Measurements from ENCODE around the gene MSANTD2.

The MSANTD2 gene

GRCh38 chr11:124757320-124757719 lies 42.9 kb downstream of the MSANTD2 start:
- H3K27me3 ChIP-seq: peaks cover 0 to 35% (median 0%) of the 10 kb centered on the region in 11 experiments; a peak in 9 of 22 replicates

GRCh38 chr11:124756753-124757227 lies 43.4 kb downstream of the MSANTD2 start:
- Histone ChIP-seq H3K27ac (no peak overlapping the region), H3K4me3 (no peak overlapping the region), H3K36me3 (peaks cover 0 to 23% (median 0%) of the 10 kb centered on the region in 11 experiments; a peak in 4 of 22 replicates), H3K9me3 (replicated peaks in 1 of 11) (peaks cover 0 to 9% (median 0%) of the 10 kb centered on the region in 11 experiments; a peak in 1 of 22 replicates), H3K27me3 (peaks cover 0 to 31% (median 0%) of the 10 kb centered on the region in 11 experiments; a peak in 9 of 22 replicates), H3K4me1 (peaks cover 58 to 75% (median 62%) of the 10 kb centered on the region in 10 experiments), H4K20me1 (peaks cover 0 to 21% (median 5%) of the 10 kb centered on the region in 11 experiments; a peak in 10 of 22 replicates), H3K9ac (no peak overlapping the region), H3K4me2 (0 out of 22 replicates have a peak overlapping the region, but pooled peaks of 1 of the 11 experiments have one; percentile 100)
- no peak for TF ChIP-seq Cebpa-rat (IDR thresholded peaks at IDR 0.05)

More at GRCh38 chr11:124757320-124757719, 42.9 kb downstream of the MSANTD2 start:
- Histone ChIP-seq H3K4me3 (no peak overlapping the region), H4K20me1 (peaks cover 0 to 27% (median 9%) of the 10 kb centered on the region in 11 experiments; a peak in 11 of 22 replicates), H3K27ac (no peak overlapping the region), H3K9me3 (replicated peaks in 1 of 11) (peaks cover 0 to 9% (median 0%) of the 10 kb centered on the region in 11 experiments; a peak in 1 of 22 replicates), H3K9ac (no peak overlapping the region), H3K4me1 (peaks cover 57 to 74% (median 64%) of the 10 kb centered on the region in 10 experiments), H3K36me3 (peaks cover 0 to 23% (median 0%) of the 10 kb centered on the region in 11 experiments; a peak in 4 of 22 replicates), H3K4me2 (peak overlapping the region in 7 of 11 experiments; percentile 98 to 100 (median 100); a peak in 10 of 22 replicates)
- no peak for TF ChIP-seq Cebpa-rat (IDR thresholded peaks at IDR 0.05)

- Histone ChIP-seq H3K36me3 (peaks cover 0 to 23% (median 0%) of the 10 kb centered on the region in 11 experiments; a peak in 4 of 22 replicates), H3K4me3 (no peak overlapping the region), H3K4me1 (peaks cover 52 to 70% (median 57%) of the 10 kb centered on the region in 10 experiments), H3K27me3 (peaks cover 0 to 25% (median 0%) of the 10 kb centered on the region in 11 experiments; a peak in 8 of 22 replicates), H3K9me3 (replicated peaks in 1 of 11) (peaks cover 0 to 9% (median 0%) of the 10 kb centered on the region in 11 experiments; a peak in 1 of 22 replicates), H3K4me2 (no peak overlapping the region), H3K9ac (no peak overlapping the region), H4K20me1 (peaks cover 0 to 15% (median under 1%) of the 10 kb centered on the region in 11 experiments; a peak in 4 of 22 replicates), H3K27ac (no peak overlapping the region)
- no peak for TF ChIP-seq Cebpa-rat (IDR thresholded peaks at IDR 0.05)
These were observed 44.0 kb downstream of the MSANTD2 start for GRCh38 chr11:124756033-124756752.

- Histone ChIP-seq H3K4me2 (no peak overlapping the region), H3K4me1 (peaks cover 39 to 67% (median 51%) of the 10 kb centered on the region in 10 experiments), H3K9ac (no peak overlapping the region), H3K27me3 (peaks cover 0 to 11% (median 0%) of the 10 kb centered on the region in 11 experiments; a peak in 7 of 22 replicates), H3K4me3 (no peak overlapping the region), H4K20me1 (peaks cover 0 to 14% (median 0%) of the 10 kb centered on the region in 11 experiments; a peak in 3 of 22 replicates), H3K27ac (no peak overlapping the region), H3K9me3 (replicated peaks in 1 of 11) (peaks cover 0 to 7% (median 0%) of the 10 kb centered on the region in 11 experiments; a peak in 1 of 22 replicates), H3K36me3 (peaks cover 0 to 23% (median 0%) of the 10 kb centered on the region in 11 experiments; a peak in 4 of 22 replicates)
- TF ChIP-seq Cebpa-rat (IDR thresholded peaks at IDR 0.05): no peak
These were observed 45.5 kb downstream of the MSANTD2 start for GRCh38 chr11:124754710-124755109.

GRCh38 chr11:124754309-124754708 lies 45.9 kb downstream of the MSANTD2 start:
- H3K27me3 ChIP-seq: peaks cover 0 to 7% (median 0%) of the 10 kb centered on the region in 11 experiments; a peak in 7 of 22 replicates
- TF ChIP-seq Cebpa-rat (IDR thresholded peaks at IDR 0.05): no peak
- H3K4me3 ChIP-seq: no peak overlapping the region
- H4K20me1 ChIP-seq: peaks cover 0 to 14% (median 0%) of the 10 kb centered on the region in 11 experiments; a peak in 3 of 22 replicates
- no peak overlapping the region for H3K27ac ChIP-seq
- H3K4me2 ChIP-seq: peak overlapping the region in 1 of 11 experiments; percentile 69; a peak in 1 of 22 replicates
- H3K9ac ChIP-seq: no peak overlapping the region
- H3K4me1 ChIP-seq: peaks cover 35 to 67% (median 49%) of the 10 kb centered on the region in 10 experiments
- peaks cover 0 to 23% (median 0%) of the 10 kb centered on the region in 11 experiments; a peak in 4 of 22 replicates for H3K36me3 ChIP-seq
- H3K9me3 ChIP-seq (replicated peaks in 1 of 11): peaks cover 0 to 3% (median 0%) of the 10 kb centered on the region in 11 experiments; a peak in 1 of 22 replicates

GRCh38 chr11:124753624-124754023 lies 46.6 kb downstream of the MSANTD2 start:
- Histone ChIP-seq H3K4me1 (peaks cover 28 to 67% (median 47%) of the 10 kb centered on the region in 10 experiments), H3K4me3 (no peak overlapping the region), H3K9ac (no peak overlapping the region), H4K20me1 (peaks cover 0 to 14% (median 0%) of the 10 kb centered on the region in 11 experiments; a peak in 2 of 22 replicates), H3K27me3 (no peaks in the 10 kb centered on the region; a peak in 1 of 22 replicates), H3K9me3 (replicated peaks in 1 of 11) (no peaks in the 10 kb centered on the region), H3K27ac (no peak overlapping the region), H3K4me2 (peak overlapping the region in 9 of 11 experiments; percentile 27 to 87 (median 67); a peak in 15 of 22 replicates), H3K36me3 (peaks cover 0 to 23% (median 0%) of the 10 kb centered on the region in 11 experiments; a peak in 4 of 22 replicates)
- TF ChIP-seq Cebpa-rat (IDR thresholded peaks at IDR 0.05): no peak

- H4K20me1 ChIP-seq: peaks cover 0 to 13% (median 0%) of the 10 kb centered on the region in 11 experiments; a peak in 3 of 22 replicates
- H3K27ac ChIP-seq: no peak overlapping the region; a peak in 1 of 22 replicates
- H3K4me2 ChIP-seq: peak overlapping the region in 10 of 11 experiments; percentile 27 to 87 (median 60); a peak in 18 of 22 replicates
- no peak overlapping the region for H3K4me3 ChIP-seq
- peaks cover 24 to 67% (median 47%) of the 10 kb centered on the region in 10 experiments for H3K4me1 ChIP-seq
- TF ChIP-seq Cebpa-rat (IDR thresholded peaks at IDR 0.05): no peak
- no peaks in the 10 kb centered on the region for H3K27me3 ChIP-seq
- H3K9me3 ChIP-seq (replicated peaks in 1 of 11): no peaks in the 10 kb centered on the region
- no peak overlapping the region for H3K9ac ChIP-seq
- peaks cover 0 to 23% (median 0%) of the 10 kb centered on the region in 11 experiments; a peak in 4 of 22 replicates for H3K36me3 ChIP-seq
These were observed 47.0 kb downstream of the MSANTD2 start for GRCh38 chr11:124753205-124753604.

GRCh38 chr11:124752471-124753102 lies 47.6 kb downstream of the MSANTD2 start:
- H3K4me1 ChIP-seq: peaks cover 22 to 67% (median 47%) of the 10 kb centered on the region in 10 experiments
- H3K9me3 ChIP-seq (replicated peaks in 1 of 11): no peaks in the 10 kb centered on the region
- H3K4me2 ChIP-seq: peak overlapping the region; percentile 27 to 87 (median 54)
- no peak overlapping the region; a peak in 1 of 22 replicates for H3K27ac ChIP-seq
- no peaks in the 10 kb centered on the region for H3K27me3 ChIP-seq
- no peak overlapping the region for H3K4me3 ChIP-seq
- H4K20me1 ChIP-seq: peaks cover 0 to 11% (median 0%) of the 10 kb centered on the region in 11 experiments; a peak in 3 of 22 replicates
- H3K36me3 ChIP-seq: peaks cover 0 to 23% (median 0%) of the 10 kb centered on the region in 11 experiments; a peak in 4 of 22 replicates
- no peak for TF ChIP-seq Cebpa-rat (IDR thresholded peaks at IDR 0.05)
- no peak overlapping the region for H3K9ac ChIP-seq

All from BLaER1 treated with 17β-estradiol and CSF1 and Interleukin-3, amounts not matched to agents 10 nM and 100 nM (cell line).